Measurements from ENCODE around the gene HLF.

The HLF gene

GRCh38 chr17:55280212-55280611, 15.5 kb downstream of the HLF start:
- H3K18ac ChIP-seq (ENCODE audit: low read length) = no peak overlapping the region
- H2BK5ac ChIP-seq (ENCODE audit: low read depth, low read length, poor library complexity) = no peak overlapping the region
- no peaks in the 10 kb centered on the region for H3K27me3 ChIP-seq (ENCODE audit: insufficient read depth, low read length)
- no peak overlapping the region for H3K9ac ChIP-seq (ENCODE audit: low read length)
- H2AK5ac ChIP-seq (ENCODE audit: low read length) = no peak overlapping the region
- no peak overlapping the region for H3K27ac ChIP-seq (ENCODE audit: low read depth, low read length)
- no peaks in the 10 kb centered on the region for H3K9me3 ChIP-seq (ENCODE audit: insufficient read depth, low read depth, low read length)
- H4K12ac ChIP-seq (ENCODE audit: low read depth, low read length) = no peak overlapping the region
- H3K36me3 ChIP-seq (ENCODE audit: control insufficient read depth in 1 of 2, insufficient read depth in 2 of 2, low read length in 2 of 2) = no peaks in the 10 kb centered on the region
- no peak overlapping the region for H2BK12ac ChIP-seq (ENCODE audit: low read length)
- H3K23ac ChIP-seq (ENCODE audit: low read length) = no peak overlapping the region
- no peak overlapping the region for H3K4me3 ChIP-seq (ENCODE audit: low read depth, low read length)
- no peak overlapping the region for H3K4ac ChIP-seq (ENCODE audit: low read depth, low read length)
- no peak overlapping the region for H4K8ac ChIP-seq (ENCODE audit: low read depth, low read length)
- H2AFZ ChIP-seq (ENCODE audit: insufficient read depth, low read length, poor library complexity) = no peak overlapping the region
- DNase-seq = no peak
- H3K4me1 ChIP-seq (ENCODE audit: control insufficient read depth in 1 of 2, insufficient read depth in 2 of 2, low read length in 2 of 2) = no peaks in the 10 kb centered on the region
- no peaks in the 10 kb centered on the region for H3K79me2 ChIP-seq (ENCODE audit: control insufficient read depth, insufficient read depth, low read length, poor library complexity)
- no peak overlapping the region for H2BK120ac ChIP-seq (ENCODE audit: insufficient read depth, low read length, poor library complexity)
- no peak overlapping the region for H4K91ac ChIP-seq (ENCODE audit: low read depth, low read length)
- no peak overlapping the region for H3K4me2 ChIP-seq (ENCODE audit: low read length)
- H3K79me1 ChIP-seq (ENCODE audit: low read length) = no peaks in the 10 kb centered on the region
- no peak overlapping the region for H3K14ac ChIP-seq (ENCODE audit: low read length)

GRCh38 chr17:55281649-55282378, 17.1 kb downstream of the HLF start:
- Histone ChIP-seq H3K4me3 (ENCODE audit: low read depth, low read length) (no peak overlapping the region), H3K14ac (ENCODE audit: low read length) (no peak overlapping the region), H2BK12ac (ENCODE audit: low read length) (no peak overlapping the region), H3K4ac (ENCODE audit: low read depth, low read length) (no peak overlapping the region), H3K79me2 (ENCODE audit: control insufficient read depth, insufficient read depth, low read length, poor library complexity) (no peaks in the 10 kb centered on the region), H3K18ac (ENCODE audit: low read length) (no peak overlapping the region), H2AFZ (ENCODE audit: insufficient read depth, low read length, poor library complexity) (no peak overlapping the region), H3K9me3 (ENCODE audit: insufficient read depth, low read depth, low read length) (no peaks in the 10 kb centered on the region), H3K36me3 (ENCODE audit: control insufficient read depth in 1 of 2, insufficient read depth in 2 of 2, low read length in 2 of 2) (no peaks in the 10 kb centered on the region), H4K12ac (ENCODE audit: low read depth, low read length) (no peak overlapping the region), H4K8ac (ENCODE audit: low read depth, low read length) (no peak overlapping the region), H3K23ac (ENCODE audit: low read length) (no peak overlapping the region), H3K4me1 (ENCODE audit: control insufficient read depth in 1 of 2, insufficient read depth in 2 of 2, low read length in 2 of 2) (peaks cover 4% of the 10 kb centered on the region in 2 experiments), H4K91ac (ENCODE audit: low read depth, low read length) (no peak overlapping the region), H2BK120ac (ENCODE audit: insufficient read depth, low read length, poor library complexity) (no peak overlapping the region), H3K27me3 (ENCODE audit: insufficient read depth, low read length) (no peaks in the 10 kb centered on the region), H2AK5ac (ENCODE audit: low read length) (no peak overlapping the region), H3K27ac (ENCODE audit: low read depth, low read length) (no peak overlapping the region), H3K4me2 (ENCODE audit: low read length) (no peak overlapping the region), H3K9ac (ENCODE audit: low read length) (no peak overlapping the region), H3K79me1 (ENCODE audit: low read length) (no peaks in the 10 kb centered on the region), H2BK5ac (ENCODE audit: low read depth, low read length, poor library complexity) (no peak overlapping the region)
- DNase-seq = no peak
- WGBS (ENCODE audit: extremely low coverage, insufficient coverage, insufficient read length) = no CpG with 5 or more reads among the region's 8 CpGs

- Histone ChIP-seq H3K4me2 (ENCODE audit: low read length) (no peak overlapping the region), H2BK120ac (ENCODE audit: insufficient read depth, low read length, poor library complexity) (no peak overlapping the region), H3K36me3 (ENCODE audit: control insufficient read depth in 1 of 2, insufficient read depth in 2 of 2, low read length in 2 of 2) (no peaks in the 10 kb centered on the region), H3K9me3 (ENCODE audit: insufficient read depth, low read depth, low read length) (no peaks in the 10 kb centered on the region), H3K79me2 (ENCODE audit: control insufficient read depth, insufficient read depth, low read length, poor library complexity) (no peaks in the 10 kb centered on the region), H3K27ac (ENCODE audit: low read depth, low read length) (no peak overlapping the region), H3K9ac (ENCODE audit: low read length) (no peak overlapping the region), H4K91ac (ENCODE audit: low read depth, low read length) (no peak overlapping the region), H2AFZ (ENCODE audit: insufficient read depth, low read length, poor library complexity) (no peak overlapping the region), H3K79me1 (ENCODE audit: low read length) (no peaks in the 10 kb centered on the region), H3K27me3 (ENCODE audit: insufficient read depth, low read length) (no peaks in the 10 kb centered on the region), H3K4me1 (ENCODE audit: control insufficient read depth in 1 of 2, insufficient read depth in 2 of 2, low read length in 2 of 2) (peaks cover 4% of the 10 kb centered on the region in 2 experiments), H2BK12ac (ENCODE audit: low read length) (no peak overlapping the region), H3K4ac (ENCODE audit: low read depth, low read length) (no peak overlapping the region), H4K12ac (ENCODE audit: low read depth, low read length) (no peak overlapping the region), H4K8ac (ENCODE audit: low read depth, low read length) (no peak overlapping the region), H3K23ac (ENCODE audit: low read length) (no peak overlapping the region), H2BK5ac (ENCODE audit: low read depth, low read length, poor library complexity) (no peak overlapping the region), H2AK5ac (ENCODE audit: low read length) (no peak overlapping the region), H3K18ac (ENCODE audit: low read length) (no peak overlapping the region), H3K14ac (ENCODE audit: low read length) (no peak overlapping the region), H3K4me3 (ENCODE audit: low read depth, low read length) (no peak overlapping the region)
- no peak for DNase-seq
- WGBS (ENCODE audit: extremely low coverage, insufficient coverage, insufficient read length) = no CpG with 5 or more reads among the region's 3 CpGs
These were observed 17.6 kb downstream of the HLF start for GRCh38 chr17:55282379-55282702.

- DNase-seq = no peak
- WGBS (ENCODE audit: extremely low coverage, insufficient coverage, insufficient read length) = no CpG with 5 or more reads among the region's 5 CpGs
- Histone ChIP-seq H3K36me3 (ENCODE audit: control insufficient read depth in 1 of 2, insufficient read depth in 2 of 2, low read length in 2 of 2) (no peaks in the 10 kb centered on the region), H2AK5ac (ENCODE audit: low read length) (no peak overlapping the region), H3K79me1 (ENCODE audit: low read length) (no peaks in the 10 kb centered on the region), H3K79me2 (ENCODE audit: control insufficient read depth, insufficient read depth, low read length, poor library complexity) (no peaks in the 10 kb centered on the region), H3K14ac (ENCODE audit: low read length) (no peak overlapping the region), H3K27ac (ENCODE audit: low read depth, low read length) (no peak overlapping the region), H3K9ac (ENCODE audit: low read length) (no peak overlapping the region), H2BK5ac (ENCODE audit: low read depth, low read length, poor library complexity) (no peak overlapping the region), H2BK12ac (ENCODE audit: low read length) (no peak overlapping the region), H4K12ac (ENCODE audit: low read depth, low read length) (no peak overlapping the region), H3K4me1 (ENCODE audit: control insufficient read depth in 1 of 2, insufficient read depth in 2 of 2, low read length in 2 of 2) (peaks cover 4% of the 10 kb centered on the region in 2 experiments), H3K27me3 (ENCODE audit: insufficient read depth, low read length) (no peaks in the 10 kb centered on the region), H3K23ac (ENCODE audit: low read length) (no peak overlapping the region), H4K8ac (ENCODE audit: low read depth, low read length) (no peak overlapping the region), H2AFZ (ENCODE audit: insufficient read depth, low read length, poor library complexity) (no peak overlapping the region), H3K4me3 (ENCODE audit: low read depth, low read length) (no peak overlapping the region), H3K4me2 (ENCODE audit: low read length) (no peak overlapping the region), H2BK120ac (ENCODE audit: insufficient read depth, low read length, poor library complexity) (no peak overlapping the region), H3K18ac (ENCODE audit: low read length) (no peak overlapping the region), H3K9me3 (ENCODE audit: insufficient read depth, low read depth, low read length) (no peaks in the 10 kb centered on the region), H3K4ac (ENCODE audit: low read depth, low read length) (no peak overlapping the region), H4K91ac (ENCODE audit: low read depth, low read length) (no peak overlapping the region)
These were observed 18.0 kb downstream of the HLF start for GRCh38 chr17:55282741-55283140.

All from trophoblast cell (in vitro differentiated cells and primary cell).